A673 (cell line): ENCODE results near the gene ZNF57.

Source experiments
- EZH2 ChIP-seq: fragments of 200-600 bp; sonication (generic); IDR thresholded peaks from 2 replicates; pipeline ENCODE4 v1.6.1; 2017; ENCODE audit warnings: borderline replicate concordance, low read depth, mild to moderate bottlenecking, mixed read lengths, antibody characterized with exemption, low read length; ENCODE audit not compliant: poor library complexity, severe bottlenecking
- TF ChIP-seq, protein P1 (sequence below): fragments of 300-800, 200-600 bp; sonication (generic); conservative IDR thresholded peaks from 2 replicates; pipeline ENCODE4 v1.5.1; 2017; ENCODE audit warnings: low read depth, mild to moderate bottlenecking, antibody characterized with exemption, low read length, moderate library complexity, mixed read lengths

DNA sequence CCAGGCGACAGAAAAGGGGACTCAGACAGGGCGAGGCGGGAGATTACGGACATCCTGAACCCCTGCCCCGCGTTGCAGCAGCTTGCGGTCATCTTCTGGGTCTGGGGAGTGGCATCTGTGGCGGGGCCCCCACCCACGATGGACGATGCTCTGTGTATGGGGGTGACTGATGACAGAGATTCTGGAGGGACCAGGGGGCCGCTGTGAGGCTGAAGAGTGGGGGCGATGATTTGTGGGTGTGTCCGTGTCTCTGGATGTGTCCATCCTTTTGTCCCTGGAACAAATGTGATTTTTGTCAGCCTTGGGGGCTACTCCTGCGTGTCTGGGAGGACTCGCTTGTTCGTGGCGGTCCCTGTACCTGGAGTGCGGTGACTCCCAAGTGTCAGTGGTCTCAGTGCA, 26.3 kb downstream of the ZNF57 start:
- TF ChIP-seq, protein P1, sequence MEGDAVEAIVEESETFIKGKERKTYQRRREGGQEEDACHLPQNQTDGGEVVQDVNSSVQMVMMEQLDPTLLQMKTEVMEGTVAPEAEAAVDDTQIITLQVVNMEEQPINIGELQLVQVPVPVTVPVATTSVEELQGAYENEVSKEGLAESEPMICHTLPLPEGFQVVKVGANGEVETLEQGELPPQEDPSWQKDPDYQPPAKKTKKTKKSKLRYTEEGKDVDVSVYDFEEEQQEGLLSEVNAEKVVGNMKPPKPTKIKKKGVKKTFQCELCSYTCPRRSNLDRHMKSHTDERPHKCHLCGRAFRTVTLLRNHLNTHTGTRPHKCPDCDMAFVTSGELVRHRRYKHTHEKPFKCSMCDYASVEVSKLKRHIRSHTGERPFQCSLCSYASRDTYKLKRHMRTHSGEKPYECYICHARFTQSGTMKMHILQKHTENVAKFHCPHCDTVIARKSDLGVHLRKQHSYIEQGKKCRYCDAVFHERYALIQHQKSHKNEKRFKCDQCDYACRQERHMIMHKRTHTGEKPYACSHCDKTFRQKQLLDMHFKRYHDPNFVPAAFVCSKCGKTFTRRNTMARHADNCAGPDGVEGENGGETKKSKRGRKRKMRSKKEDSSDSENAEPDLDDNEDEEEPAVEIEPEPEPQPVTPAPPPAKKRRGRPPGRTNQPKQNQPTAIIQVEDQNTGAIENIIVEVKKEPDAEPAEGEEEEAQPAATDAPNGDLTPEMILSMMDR = no peak
- TF ChIP-seq EZH2 = no peak
